ENCODE results near the gene BCL2L12.
A peak's percentile ranks its signal among the peaks of the same experiment; 100 is the strongest.

Gene BCL2L12

GRCh38 chr19:49683814-49684250, 18.1 kb downstream of the BCL2L12 start:
- Histone ChIP-seq H2AFZ (ENCODE audit: low read length) (no peak overlapping the region), H3K9ac (ENCODE audit: low read length) (no peak overlapping the region), H4K20me1 (ENCODE audit: insufficient read depth, low read length) (peaks cover 9% of the 10 kb centered on the region; the same call in 1 of the 2 replicates), H3K9me3 (replicated peaks; ENCODE audit: insufficient read depth, low read length) (no peaks in the 10 kb centered on the region), H3K27ac (ENCODE audit: low read length) (no peak overlapping the region), H3K4me3 (ENCODE audit: low read length) (no peak overlapping the region), H3K27me3 (replicated peaks; ENCODE audit: insufficient read depth, low read length) (no peaks in the 10 kb centered on the region), H3K4me2 (ENCODE audit: low read depth, low read length) (no peak overlapping the region), H3F3A (ENCODE audit: insufficient read depth, low read length) (peaks cover 18% of the 10 kb centered on the region), H3K36me3 (replicated peaks; ENCODE audit: insufficient read depth, low read length) (peaks cover 6% of the 10 kb centered on the region), H3K4me1 (ENCODE audit: low read length) (peaks cover 16% of the 10 kb centered on the region), H3K79me2 (ENCODE audit: low read length) (peaks cover 41% of the 10 kb centered on the region), H3K9me2 (replicated peaks; ENCODE audit: insufficient read depth, low read length) (no peaks in the 10 kb centered on the region)
- DNase-seq, result no peak
- TF ChIP-seq CTCF (IDR thresholded peaks at IDR 0.05; ENCODE audit: low read length) (no peak), EZH2 (optimal IDR thresholded peaks at IDR 0.05; ENCODE audit: low read depth, low read length) (no peak), EZH2phosphoT487 (IDR thresholded peaks at IDR 0.05; ENCODE audit: low read length) (no peak)

- Histone ChIP-seq H3K9me2 (replicated peaks; ENCODE audit: insufficient read depth, low read length) (no peaks in the 10 kb centered on the region), H3K4me3 (ENCODE audit: low read length) (no peak overlapping the region), H3K27ac (ENCODE audit: low read length) (no peak overlapping the region), H3K27me3 (replicated peaks; ENCODE audit: insufficient read depth, low read length) (no peaks in the 10 kb centered on the region), H3F3A (ENCODE audit: insufficient read depth, low read length) (peaks cover 18% of the 10 kb centered on the region), H3K4me2 (ENCODE audit: low read depth, low read length) (no peak overlapping the region), H3K36me3 (replicated peaks; ENCODE audit: insufficient read depth, low read length) (peaks cover 6% of the 10 kb centered on the region), H3K9me3 (replicated peaks; ENCODE audit: insufficient read depth, low read length) (no peaks in the 10 kb centered on the region), H3K9ac (ENCODE audit: low read length) (no peak overlapping the region), H4K20me1 (ENCODE audit: insufficient read depth, low read length) (peaks cover 4% of the 10 kb centered on the region; the same call in 1 of the 2 replicates), H3K79me2 (ENCODE audit: low read length) (peaks cover 35% of the 10 kb centered on the region), H3K4me1 (ENCODE audit: low read length) (peaks cover 12% of the 10 kb centered on the region), H2AFZ (ENCODE audit: low read length) (no peak overlapping the region)
- DNase-seq, result no peak
- TF ChIP-seq CTCF (IDR thresholded peaks at IDR 0.05; ENCODE audit: low read length) (peak; percentile 48), EZH2phosphoT487 (IDR thresholded peaks at IDR 0.05; ENCODE audit: low read length) (no peak)
Observed at GRCh38 chr19:49684251-49684982, 18.7 kb downstream of the BCL2L12 start.

- no peak overlapping the region for H2AFZ ChIP-seq (ENCODE audit: low read length)
- H3F3A ChIP-seq (ENCODE audit: insufficient read depth, low read length), result peaks cover 16% of the 10 kb centered on the region
- peaks cover 6% of the 10 kb centered on the region for H3K4me1 ChIP-seq (ENCODE audit: low read length)
- no peaks in the 10 kb centered on the region for H3K9me2 ChIP-seq (replicated peaks; ENCODE audit: insufficient read depth, low read length)
- DNase-seq, result no peak
- H4K20me1 ChIP-seq (ENCODE audit: insufficient read depth, low read length), result peaks cover 4% of the 10 kb centered on the region; the same call in 1 of the 2 replicates
- H3K79me2 ChIP-seq (ENCODE audit: low read length), result peaks cover 28% of the 10 kb centered on the region
- H3K27ac ChIP-seq (ENCODE audit: low read length), result no peak overlapping the region
- peaks cover 6% of the 10 kb centered on the region for H3K36me3 ChIP-seq (replicated peaks; ENCODE audit: insufficient read depth, low read length)
- no peak overlapping the region for H3K4me2 ChIP-seq (ENCODE audit: low read depth, low read length)
- no peak overlapping the region for H3K4me3 ChIP-seq (ENCODE audit: low read length)
- H3K9ac ChIP-seq (ENCODE audit: low read length), result no peak overlapping the region
- TF ChIP-seq EZH2 (optimal IDR thresholded peaks at IDR 0.05; ENCODE audit: low read depth, low read length) (no peak), CTCF (IDR thresholded peaks at IDR 0.05; ENCODE audit: low read length) (no peak), EZH2phosphoT487 (IDR thresholded peaks at IDR 0.05; ENCODE audit: low read length) (no peak)
- H3K9me3 ChIP-seq (replicated peaks; ENCODE audit: insufficient read depth, low read length), result no peaks in the 10 kb centered on the region
- no peaks in the 10 kb centered on the region for H3K27me3 ChIP-seq (replicated peaks; ENCODE audit: insufficient read depth, low read length)
Observed at GRCh38 chr19:49684983-49685553, 19.3 kb downstream of the BCL2L12 start.

Data from MM.1S (cell line).